Glutamatergic neuron (in vitro differentiated cells): ENCODE measurements around the gene RCC1. TPM values are rescaled to one million over a fixed set of nuclear protein-coding genes. Genes with fewer than 3 reads are reported as not detected.
A peak's percentile ranks its signal among the peaks of the same experiment; 100 is the strongest.

Experiments
- DNase-seq: peaks from one replicate; pipeline ENCODE4 v3.0.0; 2022
- H3K27ac Mint-ChIP-seq: one replicate; pipeline ENCODE4 v1.8.0; 2020; ENCODE audit warnings: mild to moderate bottlenecking, mixed read lengths, inconsistent platforms; ENCODE audit not compliant: unreplicated experiment
- H3K27me3 Mint-ChIP-seq: one replicate; pipeline ENCODE4 v1.8.0; 2020; ENCODE audit warnings: mild to moderate bottlenecking, moderate library complexity, mixed read lengths, inconsistent platforms; ENCODE audit not compliant: unreplicated experiment
- H3K36me3 Mint-ChIP-seq: one replicate; pipeline ENCODE4 v1.8.0; 2020; ENCODE audit warnings: mild to moderate bottlenecking, mixed read lengths, inconsistent platforms; ENCODE audit not compliant: unreplicated experiment
- H3K4me1 Mint-ChIP-seq: one replicate; pipeline ENCODE4 v1.8.0; 2020; ENCODE audit warnings: mild to moderate bottlenecking, low read depth, mixed read lengths, inconsistent platforms; ENCODE audit not compliant: unreplicated experiment
- H3K4me3 Mint-ChIP-seq: one replicate; pipeline ENCODE4 v1.8.0; 2020; ENCODE audit warnings: mild to moderate bottlenecking, mixed read lengths, inconsistent platforms; ENCODE audit not compliant: unreplicated experiment
- H3K9me3 Mint-ChIP-seq: one replicate; pipeline ENCODE4 v1.8.0; 2020; ENCODE audit warnings: mild to moderate bottlenecking, moderate library complexity, mixed read lengths, inconsistent platforms; ENCODE audit not compliant: unreplicated experiment
- long read RNA-seq: library from polyadenylated mRNA; unstranded; transcript quantifications from one replicate; pipeline ENCODE4 v2.0.0, GENCODE V29; 2020; ENCODE audit not compliant: unreplicated experiment
- total RNA-seq: library from RNA; stranded (reverse); fragmentation: NEBNext Ultra II Directional; extraction: Animal tissue kit (Norgen Biotek cat#: 25700); gene quantifications from one replicate; pipeline ENCODE4 v1.2.1, GENCODE V29; 2021; ENCODE audit not compliant: unreplicated experiment
- TF ChIP-seq, protein P1 (sequence below): fragments of 200-600 bp; sonication (generic); IDR thresholded peaks from one replicate; pipeline ENCODE4 v1.5.0; 2021; ENCODE audit not compliant: partially characterized antibody, unreplicated experiment

RCC1 gene, protein sequence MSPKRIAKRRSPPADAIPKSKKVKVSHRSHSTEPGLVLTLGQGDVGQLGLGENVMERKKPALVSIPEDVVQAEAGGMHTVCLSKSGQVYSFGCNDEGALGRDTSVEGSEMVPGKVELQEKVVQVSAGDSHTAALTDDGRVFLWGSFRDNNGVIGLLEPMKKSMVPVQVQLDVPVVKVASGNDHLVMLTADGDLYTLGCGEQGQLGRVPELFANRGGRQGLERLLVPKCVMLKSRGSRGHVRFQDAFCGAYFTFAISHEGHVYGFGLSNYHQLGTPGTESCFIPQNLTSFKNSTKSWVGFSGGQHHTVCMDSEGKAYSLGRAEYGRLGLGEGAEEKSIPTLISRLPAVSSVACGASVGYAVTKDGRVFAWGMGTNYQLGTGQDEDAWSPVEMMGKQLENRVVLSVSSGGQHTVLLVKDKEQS
- total RNA-seq: 12.3 TPM
- long read RNA-seq, partial matches to known transcripts: 1 of 8 reads
- long read RNA-seq, other reads (novel, unspliced or antisense): 7 of 8 reads

DNA sequence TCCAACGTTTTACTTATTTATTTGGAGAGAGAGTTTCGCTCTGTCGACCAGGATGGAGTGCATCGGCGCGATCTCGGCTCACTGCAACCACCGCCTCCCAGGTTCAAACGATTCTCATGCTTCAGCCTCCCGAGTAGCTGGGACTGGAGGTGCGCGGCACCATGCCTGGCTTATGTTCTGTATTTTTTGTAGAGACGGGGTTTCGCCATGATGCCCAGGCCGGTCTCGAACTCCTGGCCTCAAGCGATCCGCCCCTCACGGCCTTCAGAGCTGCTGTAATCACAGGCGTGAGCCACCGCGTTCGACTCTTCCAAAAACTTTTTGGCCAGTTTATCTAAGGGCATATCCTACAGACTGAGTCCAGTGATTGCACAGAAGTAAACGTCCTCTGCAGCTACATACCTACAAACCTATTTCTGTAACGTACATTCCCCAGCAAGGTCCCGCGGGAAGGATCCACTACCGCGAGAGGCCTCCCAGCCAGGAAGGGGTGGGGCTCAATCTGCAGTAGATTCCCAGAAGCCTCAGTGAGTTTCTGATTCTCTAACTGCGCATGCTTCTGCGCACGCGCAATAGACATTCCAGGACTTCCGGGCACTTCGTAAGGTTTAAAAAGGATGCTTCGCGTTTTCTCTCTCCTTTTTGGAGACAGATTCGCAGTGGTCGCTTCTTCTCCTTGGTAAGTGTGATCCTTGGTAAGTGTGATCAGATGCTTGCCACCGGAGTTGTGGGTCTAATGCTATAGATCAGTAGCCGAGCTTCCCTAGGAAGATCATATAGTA lies at the start of gene RCC1:
TSS of gene RCC1 (plus strand) at position 638 of the 782 bp plus-strand sequence. CDS start 23,824 bp downstream, outside the sequence.
- H3K27me3 Mint-ChIP-seq: peaks cover 4% of the 10 kb centered on the region
- no peaks in the 10 kb centered on the region for H3K36me3 Mint-ChIP-seq
- H3K4me3 Mint-ChIP-seq: peak within 1 kb of the TSS; percentile 96
- peak within 1 kb of the TSS; percentile 90 for H3K27ac Mint-ChIP-seq
- peak; percentile 96 for DNase-seq
- TF ChIP-seq, protein P1, sequence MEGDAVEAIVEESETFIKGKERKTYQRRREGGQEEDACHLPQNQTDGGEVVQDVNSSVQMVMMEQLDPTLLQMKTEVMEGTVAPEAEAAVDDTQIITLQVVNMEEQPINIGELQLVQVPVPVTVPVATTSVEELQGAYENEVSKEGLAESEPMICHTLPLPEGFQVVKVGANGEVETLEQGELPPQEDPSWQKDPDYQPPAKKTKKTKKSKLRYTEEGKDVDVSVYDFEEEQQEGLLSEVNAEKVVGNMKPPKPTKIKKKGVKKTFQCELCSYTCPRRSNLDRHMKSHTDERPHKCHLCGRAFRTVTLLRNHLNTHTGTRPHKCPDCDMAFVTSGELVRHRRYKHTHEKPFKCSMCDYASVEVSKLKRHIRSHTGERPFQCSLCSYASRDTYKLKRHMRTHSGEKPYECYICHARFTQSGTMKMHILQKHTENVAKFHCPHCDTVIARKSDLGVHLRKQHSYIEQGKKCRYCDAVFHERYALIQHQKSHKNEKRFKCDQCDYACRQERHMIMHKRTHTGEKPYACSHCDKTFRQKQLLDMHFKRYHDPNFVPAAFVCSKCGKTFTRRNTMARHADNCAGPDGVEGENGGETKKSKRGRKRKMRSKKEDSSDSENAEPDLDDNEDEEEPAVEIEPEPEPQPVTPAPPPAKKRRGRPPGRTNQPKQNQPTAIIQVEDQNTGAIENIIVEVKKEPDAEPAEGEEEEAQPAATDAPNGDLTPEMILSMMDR: no peak
- H3K4me1 Mint-ChIP-seq: peaks cover 6% of the 10 kb centered on the region
- H3K9me3 Mint-ChIP-seq: peaks cover 3% of the 10 kb centered on the region

DNA sequence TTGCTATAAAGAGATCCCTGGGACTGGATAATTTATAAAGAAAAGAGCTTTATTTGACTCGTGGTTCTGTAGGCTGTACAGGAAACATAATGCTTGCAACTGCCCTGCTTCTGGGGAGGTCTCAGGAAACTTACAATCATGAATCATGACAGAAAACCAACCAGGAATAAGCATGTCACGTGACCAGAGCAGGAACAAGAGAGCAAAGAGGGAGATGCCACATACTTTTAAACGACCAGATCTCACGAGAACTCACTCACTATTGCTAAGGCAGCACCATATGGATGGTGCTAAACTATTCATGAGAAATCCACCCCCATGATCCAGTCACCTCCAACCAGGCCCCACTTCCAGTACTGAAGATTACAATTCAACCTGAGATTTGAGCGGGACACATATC lies 49.8 kb upstream of the RCC1 start:
- Mint-ChIP-seq H3K27ac (no peak overlapping the region), H3K27me3 (no peaks in the 10 kb centered on the region)

DNA sequence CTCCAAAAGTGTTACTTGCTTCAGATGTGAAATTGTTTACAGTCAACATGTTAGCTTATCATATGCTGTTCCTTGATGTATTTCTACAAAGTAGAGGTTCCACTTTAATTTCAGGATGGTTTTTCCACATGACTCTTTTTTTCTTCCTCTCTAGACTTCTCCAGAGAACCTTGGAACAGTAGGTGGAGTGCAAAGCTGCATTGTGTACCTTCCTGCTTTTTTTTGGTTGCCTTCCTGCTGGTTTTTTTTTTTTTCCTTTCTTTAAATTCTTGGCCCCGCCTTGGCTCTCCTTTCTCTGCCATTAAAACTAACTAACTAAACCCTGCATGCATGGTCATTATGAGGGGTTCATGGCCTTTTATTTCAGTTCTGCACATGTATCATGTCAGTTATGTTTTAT lies 48.2 kb upstream of the RCC1 start:
- peaks cover 6% of the 10 kb centered on the region for H3K4me1 Mint-ChIP-seq
- TF ChIP-seq, protein P1: no peak
- no peak overlapping the region for H3K4me3 Mint-ChIP-seq
- no peaks in the 10 kb centered on the region for H3K27me3 Mint-ChIP-seq
- H3K9me3 Mint-ChIP-seq: no peaks in the 10 kb centered on the region
- H3K36me3 Mint-ChIP-seq: no peaks in the 10 kb centered on the region
- H3K27ac Mint-ChIP-seq: no peak overlapping the region
- DNase-seq: no peak

More for the DNA sequence above, 49.8 kb upstream of the RCC1 start:
- Mint-ChIP-seq H3K36me3 (no peaks in the 10 kb centered on the region), H3K4me3 (no peak overlapping the region), H3K9me3 (no peaks in the 10 kb centered on the region), H3K4me1 (peaks cover 6% of the 10 kb centered on the region)
- DNase-seq: no peak
- TF ChIP-seq, protein P1: no peak

DNA sequence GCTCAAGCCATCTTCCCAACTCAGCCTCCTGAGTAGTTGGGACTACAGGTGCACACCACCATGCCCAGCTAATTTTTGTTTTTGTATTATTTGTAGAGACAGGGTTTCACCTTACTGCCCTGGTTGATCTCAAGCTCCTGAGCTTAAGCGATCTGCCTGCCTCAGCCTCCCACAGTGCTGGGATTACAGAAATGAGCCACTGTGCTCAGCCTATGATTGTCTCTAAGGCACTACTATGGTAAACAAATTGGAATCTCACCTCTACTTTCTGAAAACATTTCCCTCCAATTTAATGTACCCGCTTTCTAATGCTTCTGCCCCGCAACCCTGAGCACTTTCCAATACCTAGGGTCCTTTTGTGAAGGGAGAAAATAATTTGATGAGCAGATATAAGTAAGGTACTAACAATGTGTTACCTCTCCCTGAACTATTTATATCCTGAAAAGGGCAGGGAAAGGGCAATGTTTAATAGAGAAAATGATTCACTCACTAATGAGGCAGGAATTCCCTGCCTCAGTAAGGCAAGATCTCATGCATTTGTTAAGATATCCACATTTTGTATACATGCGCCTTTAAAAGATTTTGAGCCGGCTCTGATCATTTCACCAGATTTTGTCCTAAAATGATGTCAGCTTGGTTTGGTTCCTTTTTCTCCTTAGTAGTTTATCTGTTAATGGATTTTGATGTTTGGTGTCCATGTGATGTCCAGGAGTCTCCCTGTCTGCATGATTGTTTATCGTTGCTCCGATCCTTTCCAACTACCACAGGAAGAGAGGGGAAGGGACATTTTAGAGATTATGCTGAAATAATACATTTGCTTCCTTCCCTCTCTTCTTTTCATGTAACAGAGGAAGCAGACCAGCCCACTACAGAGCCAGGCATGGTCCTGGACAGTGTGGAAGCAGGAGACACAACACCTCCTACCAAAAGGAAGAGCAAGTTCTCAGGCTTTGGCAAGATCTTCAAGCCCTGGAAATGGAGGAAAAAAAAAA lies 47.3 kb upstream of the RCC1 start:
- Mint-ChIP-seq H3K4me1 (peaks cover 6% of the 10 kb centered on the region), H3K36me3 (no peaks in the 10 kb centered on the region), H3K4me3 (no peak overlapping the region), H3K9me3 (no peaks in the 10 kb centered on the region), H3K27ac (no peak overlapping the region), H3K27me3 (no peaks in the 10 kb centered on the region)
- DNase-seq: no peak
- TF ChIP-seq, protein P1: no peak
